HCT116 (cell line): Measurements from ENCODE around the gene TDRD10. TPM values are rescaled to one million over a fixed set of nuclear protein-coding genes. Genes with fewer than 3 reads are reported as not detected.

Source experiments
- ATAC-seq: fragments of 200-7000 bp; cut with Tn5 transposase; 2 replicates; pipeline ENCODE4 v1.9.1; 2020; ENCODE audit warnings: mild to moderate bottlenecking, moderate library complexity
- BruUV-seq: library from RNA; stranded (reverse); fragments of 400-500 nt; replicated peaks from 2 replicates; lab custom pipeline; 2021; lab: Mats Ljungman, UMichigan
- CTCF ChIA-PET: fragments of 300-600 bp; sonication (Branson Sonifier 250); formaldehyde crosslinking; loops from one replicate; lab custom pipeline; 2021; ENCODE audit warnings: antibody characterized with exemption; lab: Charles Lee
- POLR2A ChIA-PET: fragments of 300-600, 350-600 bp; sonication (Branson Sonifier 250); formaldehyde crosslinking; loops from one replicate; lab custom pipeline; 2021; ENCODE audit warnings: antibody characterized with exemption; lab: Charles Lee
- RAD21 ChIA-PET, 2 experiments: fragments of 300-600 bp; sonication (Branson Sonifier 250); formaldehyde crosslinking; loops; one replicate each; lab custom pipeline; 2023; ENCODE audit warnings: low total read pairs in 2 of 2; ENCODE audit not compliant: uncharacterized antibody in 2 of 2, unreplicated experiment in 2 of 2, low non-redundant PET in 1 of 2; lab: Charles Lee
- DNase-seq: peaks from one replicate; pipeline ENCODE4 v3.0.0-alpha.2; 2010; ENCODE audit warnings: low read depth, low spot score
- H2AFZ ChIP-seq: fragments of 200-600 bp; shearing (Covaris generic), sonication (generic); 2 replicates; pipeline ENCODE4 v1.6.1; 2017; ENCODE audit warnings: low read depth, mixed run types, mixed read lengths, antibody characterized with exemption, low read length; ENCODE audit not compliant: poor library complexity, severe bottlenecking
- H3K27ac ChIP-seq: 2 replicates; pipeline ENCODE4 v1.5.1; 2012; ENCODE audit warnings: low read depth, low read length
- H3K27me3 ChIP-seq: fragments of 200-600 bp; sonication (generic); 2 replicates; pipeline ENCODE4 v1.6.1; 2016; ENCODE audit warnings: mixed run types, low read length, mixed read lengths; ENCODE audit not compliant: insufficient read depth
- H3K36me3 ChIP-seq, 2 experiments: fragments of 200-500 bp in 1 of 2; fragments of 200-600 bp in 1 of 2; sonication (Bioruptor generic) in 1 of 2; sonication (generic) in 1 of 2; 2 replicates each; pipeline versions ENCODE4 v1.5.1 to v1.6.1; 2014 to 2016; ENCODE audit warnings: low read length in 2 of 2, inconsistent platforms in 1 of 2, mixed read lengths in 1 of 2, mixed run types in 1 of 2; ENCODE audit not compliant: insufficient read depth in 2 of 2, control insufficient read depth in 1 of 2
- H3K4me1 ChIP-seq, 2 experiments: fragments of 200-600 bp in 1 of 2; sonication (generic) in 1 of 2; 2 replicates each; pipeline versions ENCODE4 v1.5.1 to v1.6.1; 2012 to 2017; ENCODE audit warnings: low read length in 2 of 2, inconsistent platforms in 1 of 2, mild to moderate bottlenecking in 1 of 2, mixed read lengths in 1 of 2, mixed run types in 1 of 2, moderate library complexity in 1 of 2; ENCODE audit not compliant: insufficient read depth in 2 of 2, control insufficient read depth in 1 of 2
- H3K4me2 ChIP-seq: fragments of 200-600 bp; sonication (generic); 2 replicates; pipeline ENCODE4 v1.6.1; 2017; ENCODE audit warnings: mixed run types, low read length, mixed read lengths
- H3K4me3 ChIP-seq, 2 experiments: fragments of 200-600 bp in 1 of 2; sonication (generic) in 1 of 2; replicated peaks in 1 of 2; 2 replicates each; pipeline ENCODE4 v1.5.1; 2011 to 2016; ENCODE audit warnings: low read length in 2 of 2, control low read depth in 1 of 2, low read depth in 1 of 2, mild to moderate bottlenecking in 1 of 2, mixed read lengths in 1 of 2, mixed run types in 1 of 2
- H3K79me2 ChIP-seq: fragments of 200-600 bp; sonication (generic); 2 replicates; pipeline ENCODE4 v1.6.1; 2017; ENCODE audit warnings: mild to moderate bottlenecking, mixed run types, low read length, moderate library complexity, mixed read lengths; ENCODE audit not compliant: insufficient read depth
- H3K9ac ChIP-seq: fragments of 200-600 bp; sonication (generic); 2 replicates; pipeline ENCODE4 v1.6.1; 2016; ENCODE audit warnings: low read length, mixed read lengths
- H3K9me2 ChIP-seq: fragments of 200-600 bp; sonication (generic), shearing (Covaris generic); 2 replicates; pipeline ENCODE4 v1.6.1; 2017; ENCODE audit warnings: mixed run types, mild to moderate bottlenecking, moderate library complexity; ENCODE audit not compliant: insufficient read depth
- H3K9me3 ChIP-seq, 2 experiments: fragments of 200-500 bp in 1 of 2; fragments of 200-600 bp in 1 of 2; sonication (Bioruptor generic) in 1 of 2; sonication (generic) in 1 of 2; 2 replicates each; pipeline ENCODE4 v1.6.1; 2014 to 2017; ENCODE audit warnings: low read length in 2 of 2, mixed read lengths in 2 of 2, inconsistent platforms in 1 of 2, low read depth in 1 of 2, mild to moderate bottlenecking in 1 of 2, mixed run types in 1 of 2, moderate library complexity in 1 of 2; ENCODE audit not compliant: control insufficient read depth in 1 of 2, insufficient read depth in 1 of 2
- H4K20me1 ChIP-seq: fragments of 200-600 bp; sonication (generic), shearing (Covaris generic); 2 replicates; pipeline ENCODE4 v1.6.1; 2017; ENCODE audit warnings: mixed run types, mild to moderate bottlenecking, moderate library complexity; ENCODE audit not compliant: insufficient read depth
- CBX3 ChIP-seq: IDR thresholded peaks from 2 replicates; pipeline ENCODE4 v1.6.1; 2012; ENCODE audit warnings: low read depth
- CEBPB ChIP-seq: IDR thresholded peaks from 2 replicates; pipeline ENCODE4 v1.6.1; 2012; ENCODE audit warnings: low read depth
- EGR1 ChIP-seq: IDR thresholded peaks from 2 replicates; pipeline ENCODE4 v1.6.1; 2012; ENCODE audit warnings: low read depth
- EZH2 ChIP-seq: fragments of 200-600 bp; sonication (generic); IDR thresholded peaks from 2 replicates; pipeline ENCODE4 v1.6.1; 2017; ENCODE audit warnings: antibody characterized with exemption, mixed run types
- EZH2phosphoT487 ChIP-seq: fragments of 200-600 bp; IDR thresholded peaks from 2 replicates; pipeline ENCODE4 v1.6.1; 2018; ENCODE audit warnings: antibody characterized with exemption, borderline replicate concordance
- FOSL1 ChIP-seq: IDR thresholded peaks from 2 replicates; pipeline ENCODE4 v1.6.1; 2012; ENCODE audit warnings: low read depth
- POLR2A ChIP-seq: IDR thresholded peaks from 2 replicates; pipeline ENCODE4 v1.7.0; 2011; ENCODE audit warnings: borderline replicate concordance; ENCODE audit not compliant: insufficient read depth, insufficient read length; ENCODE audit errors: extremely low read depth
- RAD21 ChIP-seq: IDR thresholded peaks from 2 replicates; pipeline ENCODE4 v1.6.1; 2012; ENCODE audit warnings: low read depth, mild to moderate bottlenecking
- SP1 ChIP-seq: IDR thresholded peaks from 2 replicates; pipeline ENCODE4 v1.6.1; 2012; ENCODE audit warnings: low read depth
- TCF7L2 ChIP-seq: IDR thresholded peaks from 2 replicates; pipeline ENCODE4 v1.7.0; 2011; ENCODE audit warnings: borderline replicate concordance, inconsistent platforms; ENCODE audit not compliant: insufficient read depth, insufficient read length; ENCODE audit errors: extremely low read depth
- intact Hi-C: fragments of 100-400 bp; cut with micrococcal nuclease; formaldehyde crosslinking; loops from 2 replicates; pipeline ENCODE4 v1.10.0; 2022
- total RNA-seq: library from RNA; stranded (reverse); gene quantifications from one replicate; pipeline ENCODE4 v1.2.1, GENCODE V29; 2021; ENCODE audit not compliant: unreplicated experiment
- TF ChIP-seq, protein P1 (sequence below): IDR thresholded peaks from 2 replicates; pipeline ENCODE4 v1.6.1; 2012
- TF ChIP-seq, protein P2 (sequence below): IDR thresholded peaks from 2 replicates; pipeline ENCODE4 v1.6.1; 2012; ENCODE audit warnings: low read depth
- TF ChIP-seq, protein P3 (sequence below): IDR thresholded peaks from 2 replicates; pipeline ENCODE4 v1.6.1; 2012
- TF ChIP-seq, protein P4 (sequence below): IDR thresholded peaks from 2 replicates; pipeline ENCODE4 v1.6.1; 2011; ENCODE audit warnings: mild to moderate bottlenecking, low read length, moderate library complexity; ENCODE audit not compliant: insufficient replicate concordance; ENCODE audit errors: extremely low read depth

Gene TDRD10
- total RNA-seq, 1 experiment from 2014 or later: not detected

DNA sequence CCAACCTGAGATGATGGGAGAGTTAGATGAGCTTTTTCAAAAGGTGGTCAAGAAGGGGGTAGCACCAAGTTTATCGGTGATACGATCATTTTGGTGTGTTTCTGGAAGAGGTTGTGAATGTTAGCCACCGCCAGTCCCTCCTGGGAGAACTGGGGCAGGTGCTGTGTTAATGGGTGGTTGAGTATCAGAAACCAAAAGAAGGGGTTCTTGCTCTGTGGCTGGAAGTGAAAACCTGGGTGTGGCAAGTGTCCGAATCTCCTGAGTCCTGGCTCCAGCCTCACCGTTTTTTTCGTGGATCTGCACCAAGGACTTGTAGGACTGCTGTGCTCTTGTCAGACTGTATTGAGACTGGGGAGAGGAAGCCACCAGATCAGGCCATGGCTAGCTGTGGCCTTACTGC, 48.6 kb downstream of the TDRD10 start (continued):
- TF ChIP-seq TCF7L2: no peak
- TF ChIP-seq EGR1: no peak

DNA sequence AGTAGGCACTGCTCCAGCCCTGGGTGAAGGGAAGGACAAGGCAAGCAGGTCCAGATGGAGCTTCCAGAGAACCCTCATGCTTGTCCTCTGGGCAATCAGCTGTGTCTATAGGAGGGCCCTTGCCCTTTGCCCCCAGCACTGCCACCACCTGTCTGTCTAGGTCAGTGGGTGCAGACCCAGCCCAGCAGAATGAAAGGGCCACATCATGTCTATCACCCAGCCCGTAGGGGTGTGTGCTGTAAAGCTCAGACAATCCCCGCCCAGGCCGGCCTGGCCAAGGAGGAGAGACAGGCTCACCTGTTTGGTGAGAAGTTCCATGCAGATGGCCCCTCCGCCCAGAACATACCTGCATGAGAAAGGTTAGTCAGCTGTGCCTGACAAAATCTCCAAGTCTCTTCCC, 49.5 kb downstream of the TDRD10 start:
- Histone ChIP-seq H3K27me3 (no peaks in the 10 kb centered on the region), H3K4me2 (no peak overlapping the region), H3K4me3 (no peak overlapping the region)
- intact Hi-C loops: no loop called here
- POLR2A ChIA-PET: no interaction called here
- TF ChIP-seq EGR1: no peak
- TF ChIP-seq POLR2A: no peak
- no peak for TF ChIP-seq FOSL1
- TF ChIP-seq, protein P1, sequence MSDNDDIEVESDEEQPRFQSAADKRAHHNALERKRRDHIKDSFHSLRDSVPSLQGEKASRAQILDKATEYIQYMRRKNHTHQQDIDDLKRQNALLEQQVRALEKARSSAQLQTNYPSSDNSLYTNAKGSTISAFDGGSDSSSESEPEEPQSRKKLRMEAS: no peak
- TF ChIP-seq EZH2phosphoT487: no peak
- TF ChIP-seq CEBPB: no peak
- TF ChIP-seq, protein P2, sequence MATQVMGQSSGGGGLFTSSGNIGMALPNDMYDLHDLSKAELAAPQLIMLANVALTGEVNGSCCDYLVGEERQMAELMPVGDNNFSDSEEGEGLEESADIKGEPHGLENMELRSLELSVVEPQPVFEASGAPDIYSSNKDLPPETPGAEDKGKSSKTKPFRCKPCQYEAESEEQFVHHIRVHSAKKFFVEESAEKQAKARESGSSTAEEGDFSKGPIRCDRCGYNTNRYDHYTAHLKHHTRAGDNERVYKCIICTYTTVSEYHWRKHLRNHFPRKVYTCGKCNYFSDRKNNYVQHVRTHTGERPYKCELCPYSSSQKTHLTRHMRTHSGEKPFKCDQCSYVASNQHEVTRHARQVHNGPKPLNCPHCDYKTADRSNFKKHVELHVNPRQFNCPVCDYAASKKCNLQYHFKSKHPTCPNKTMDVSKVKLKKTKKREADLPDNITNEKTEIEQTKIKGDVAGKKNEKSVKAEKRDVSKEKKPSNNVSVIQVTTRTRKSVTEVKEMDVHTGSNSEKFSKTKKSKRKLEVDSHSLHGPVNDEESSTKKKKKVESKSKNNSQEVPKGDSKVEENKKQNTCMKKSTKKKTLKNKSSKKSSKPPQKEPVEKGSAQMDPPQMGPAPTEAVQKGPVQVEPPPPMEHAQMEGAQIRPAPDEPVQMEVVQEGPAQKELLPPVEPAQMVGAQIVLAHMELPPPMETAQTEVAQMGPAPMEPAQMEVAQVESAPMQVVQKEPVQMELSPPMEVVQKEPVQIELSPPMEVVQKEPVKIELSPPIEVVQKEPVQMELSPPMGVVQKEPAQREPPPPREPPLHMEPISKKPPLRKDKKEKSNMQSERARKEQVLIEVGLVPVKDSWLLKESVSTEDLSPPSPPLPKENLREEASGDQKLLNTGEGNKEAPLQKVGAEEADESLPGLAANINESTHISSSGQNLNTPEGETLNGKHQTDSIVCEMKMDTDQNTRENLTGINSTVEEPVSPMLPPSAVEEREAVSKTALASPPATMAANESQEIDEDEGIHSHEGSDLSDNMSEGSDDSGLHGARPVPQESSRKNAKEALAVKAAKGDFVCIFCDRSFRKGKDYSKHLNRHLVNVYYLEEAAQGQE: no peak
- TF ChIP-seq CBX3: no peak
- TF ChIP-seq RAD21: no peak
- TF ChIP-seq SP1: no peak
- TF ChIP-seq EZH2: no peak
- TF ChIP-seq, protein P3, sequence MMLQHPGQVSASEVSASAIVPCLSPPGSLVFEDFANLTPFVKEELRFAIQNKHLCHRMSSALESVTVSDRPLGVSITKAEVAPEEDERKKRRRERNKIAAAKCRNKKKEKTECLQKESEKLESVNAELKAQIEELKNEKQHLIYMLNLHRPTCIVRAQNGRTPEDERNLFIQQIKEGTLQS: no peak
- no peak for TF ChIP-seq TCF7L2
- TF ChIP-seq, protein P4, sequence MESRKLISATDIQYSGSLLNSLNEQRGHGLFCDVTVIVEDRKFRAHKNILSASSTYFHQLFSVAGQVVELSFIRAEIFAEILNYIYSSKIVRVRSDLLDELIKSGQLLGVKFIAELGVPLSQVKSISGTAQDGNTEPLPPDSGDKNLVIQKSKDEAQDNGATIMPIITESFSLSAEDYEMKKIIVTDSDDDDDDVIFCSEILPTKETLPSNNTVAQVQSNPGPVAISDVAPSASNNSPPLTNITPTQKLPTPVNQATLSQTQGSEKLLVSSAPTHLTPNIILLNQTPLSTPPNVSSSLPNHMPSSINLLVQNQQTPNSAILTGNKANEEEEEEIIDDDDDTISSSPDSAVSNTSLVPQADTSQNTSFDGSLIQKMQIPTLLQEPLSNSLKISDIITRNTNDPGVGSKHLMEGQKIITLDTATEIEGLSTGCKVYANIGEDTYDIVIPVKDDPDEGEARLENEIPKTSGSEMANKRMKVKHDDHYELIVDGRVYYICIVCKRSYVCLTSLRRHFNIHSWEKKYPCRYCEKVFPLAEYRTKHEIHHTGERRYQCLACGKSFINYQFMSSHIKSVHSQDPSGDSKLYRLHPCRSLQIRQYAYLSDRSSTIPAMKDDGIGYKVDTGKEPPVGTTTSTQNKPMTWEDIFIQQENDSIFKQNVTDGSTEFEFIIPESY: no peak
- TF ChIP-seq, all 23 proteins: peak for 0
- ChIA-PET RAD21 (no interaction called here), CTCF (no interaction called here)
- H3K4me1 ChIP-seq: peaks cover under 1 to 5% of the 10 kb centered on the region in 2 experiments
- peaks cover 13% of the 10 kb centered on the region for H3K79me2 ChIP-seq
- peaks cover 61 to 69% of the 10 kb centered on the region in 2 experiments for H3K36me3 ChIP-seq
- no peak overlapping the region for H3K9ac ChIP-seq
- BruUV-seq: no TSS peak
- H3K9me3 ChIP-seq: no peaks in the 10 kb centered on the region
- ATAC-seq (no peak), DNase-seq (no peak)
- no peak overlapping the region for H3K27ac ChIP-seq
- H4K20me1 ChIP-seq: no peaks in the 10 kb centered on the region
- no peaks in the 10 kb centered on the region for H3K9me2 ChIP-seq
- no peak overlapping the region for H2AFZ ChIP-seq
